ENCODE data around the gene ORC4. TPM values are rescaled to one million over a fixed set of nuclear protein-coding genes. Genes with fewer than 3 reads are reported as not detected.

ORC4 gene
- total and polyA plus RNA-seq, 3 donors from 2014 or later = 38.9 to 58.4 (median 54.8) TPM

DNA sequence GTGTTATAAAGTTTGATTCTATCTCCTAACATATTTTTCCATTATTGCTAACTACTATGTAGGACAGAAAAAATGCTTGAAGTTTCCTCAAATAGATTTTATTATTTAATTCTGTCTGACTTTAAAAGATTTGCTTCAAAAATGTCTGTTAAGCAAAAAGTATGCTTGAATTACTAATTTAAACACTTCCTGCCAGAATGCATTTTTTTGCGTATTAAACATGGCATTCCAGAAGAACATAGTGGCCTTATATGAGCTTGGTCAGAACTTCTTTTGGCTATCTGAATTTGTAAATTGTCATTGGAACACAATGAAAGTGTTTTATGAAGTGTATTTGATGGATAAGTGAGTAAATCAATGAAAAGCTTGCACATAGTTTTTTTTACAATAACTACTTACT is 38.1 kb upstream of the ORC4 start:
- no peak for DNase-seq
- H3K27me3 ChIP-seq = no peaks in the 10 kb centered on the region
- WGBS, 2 donors = 88 to 94% methylated on average over 1 of the region's 1 CpG
- intact Hi-C loops (cut with DNase I; ENCODE audit: low total_unique reads) = no loop called here
- no peak for TF ChIP-seq CTCF (IDR thresholded peaks at IDR 0.05)
- TF ChIP-seq POLR2A (IDR thresholded peaks at IDR 0.05) = no peak
- H3K27ac ChIP-seq = no peak overlapping the region
- H3K4me1 ChIP-seq = no peaks in the 10 kb centered on the region
- H3K9me3 ChIP-seq = no peaks in the 10 kb centered on the region
- H3K4me3 ChIP-seq = no peak overlapping the region
- no peaks in the 10 kb centered on the region for H3K36me3 ChIP-seq (ENCODE audit: low read depth, missing control alignments)

DNA sequence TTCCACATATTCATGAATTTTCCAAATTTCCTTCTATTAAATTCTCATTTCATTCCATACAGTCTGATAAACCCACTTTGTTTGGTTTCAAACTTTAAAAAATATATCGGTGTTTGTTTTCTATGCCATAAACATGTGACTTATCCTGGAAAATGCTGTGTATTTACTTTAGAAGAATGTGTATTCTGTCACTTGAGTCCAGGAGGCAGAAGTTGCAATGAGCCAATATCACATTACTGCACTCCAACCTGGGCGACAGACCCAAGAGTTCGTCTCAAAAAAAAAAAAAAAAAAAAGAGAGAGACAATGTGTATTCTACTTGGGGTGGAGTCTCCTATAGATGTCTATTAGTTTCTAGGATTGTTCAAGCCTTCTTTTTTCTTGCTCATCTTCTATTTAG is 32.1 kb upstream of the ORC4 start:
- no peak overlapping the region for H3K27ac ChIP-seq
- no peaks in the 10 kb centered on the region for H3K27me3 ChIP-seq
- DNase-seq = no peak
- H3K4me1 ChIP-seq = no peaks in the 10 kb centered on the region
- H3K9me3 ChIP-seq = no peaks in the 10 kb centered on the region
- no peak overlapping the region for H3K4me3 ChIP-seq
- no peaks in the 10 kb centered on the region for H3K36me3 ChIP-seq (ENCODE audit: low read depth, missing control alignments)
- intact Hi-C loops (cut with DNase I; ENCODE audit: low total_unique reads) = no loop called here
- TF ChIP-seq CTCF (IDR thresholded peaks at IDR 0.05) (no peak), POLR2A (IDR thresholded peaks at IDR 0.05) (no peak)
- WGBS, 2 donors = 91 to 98% methylated on average over 3 of the region's 3 CpGs

- no peaks in the 10 kb centered on the region for H3K27me3 ChIP-seq
- DNase-seq = no peak
- TF ChIP-seq POLR2A (IDR thresholded peaks at IDR 0.05) (no peak), CTCF (IDR thresholded peaks at IDR 0.05) (no peak)
- H3K9me3 ChIP-seq = no peaks in the 10 kb centered on the region
- no peak overlapping the region for H3K4me3 ChIP-seq
- intact Hi-C loops (cut with DNase I; ENCODE audit: low total_unique reads) = no loop called here
- no peak overlapping the region for H3K27ac ChIP-seq
- no peaks in the 10 kb centered on the region for H3K36me3 ChIP-seq (ENCODE audit: low read depth, missing control alignments)
- H3K4me1 ChIP-seq = no peaks in the 10 kb centered on the region
Measured at GRCh38 chr2:148049284-148049683, 28.7 kb upstream of the ORC4 start.

GRCh38 chr2:148048475-148049221 is 28.1 kb upstream of the ORC4 start:
- intact Hi-C loops (cut with DNase I; ENCODE audit: low total_unique reads) = no loop called here
- TF ChIP-seq CTCF (IDR thresholded peaks at IDR 0.05) = no peak
- TF ChIP-seq POLR2A (IDR thresholded peaks at IDR 0.05) = no peak
- H3K36me3 ChIP-seq (ENCODE audit: low read depth, missing control alignments) = no peaks in the 10 kb centered on the region
- no peak overlapping the region for H3K27ac ChIP-seq
- no peaks in the 10 kb centered on the region for H3K4me1 ChIP-seq
- DNase-seq = no peak
- H3K4me3 ChIP-seq = no peak overlapping the region
- no peaks in the 10 kb centered on the region for H3K9me3 ChIP-seq
- no peaks in the 10 kb centered on the region for H3K27me3 ChIP-seq
- 58 to 61% methylated on average over 1 of the region's 1 CpG for WGBS, 2 donors

- 90 to 94% methylated on average over 1 of the region's 1 CpG for WGBS, 2 donors
- H3K4me3 ChIP-seq = no peak overlapping the region
Measured at GRCh38 chr2:148046802-148047201, 26.3 kb upstream of the ORC4 start.

More at GRCh38 chr2:148046802-148047201, 26.3 kb upstream of the ORC4 start:
- Histone ChIP-seq H3K27me3 (no peaks in the 10 kb centered on the region), H3K36me3 (ENCODE audit: low read depth, missing control alignments) (no peaks in the 10 kb centered on the region), H3K27ac (no peak overlapping the region), H3K4me1 (no peaks in the 10 kb centered on the region), H3K9me3 (no peaks in the 10 kb centered on the region)
- TF ChIP-seq POLR2A (IDR thresholded peaks at IDR 0.05) = no peak
- no peak for TF ChIP-seq CTCF (IDR thresholded peaks at IDR 0.05)
- DNase-seq = no peak
- intact Hi-C loops (cut with DNase I; ENCODE audit: low total_unique reads) = no loop called here
